Amniotic stem cell (primary cell): Measurements from ENCODE around the gene CXCR4.

Experiments used
- DNase-seq: peaks from one replicate; lab custom pipeline; 2025; lab: John Stamatoyannopoulos, UW

Gene CXCR4

GRCh38 chr2:136131961-136132824 lies 14.2 kb upstream of the CXCR4 start:
- no peak for DNase-seq

- DNase-seq, result no peak
These were observed 13.6 kb upstream of the CXCR4 start for GRCh38 chr2:136131484-136131960.

GRCh38 chr2:136130511-136130910 lies 12.6 kb upstream of the CXCR4 start:
- DNase-seq, result no peak

- no peak for DNase-seq
These were observed 12.1 kb upstream of the CXCR4 start for GRCh38 chr2:136130045-136130444.

- no peak for DNase-seq
These were observed 11.7 kb upstream of the CXCR4 start for GRCh38 chr2:136129601-136130000.

- DNase-seq, result no peak
These were observed 11.0 kb upstream of the CXCR4 start for GRCh38 chr2:136128905-136129304.

- no peak for DNase-seq
These were observed 10.4 kb upstream of the CXCR4 start for GRCh38 chr2:136128366-136128765.

- DNase-seq, result no peak
These were observed 9.4 kb upstream of the CXCR4 start for GRCh38 chr2:136127356-136127755.

- no peak for DNase-seq
These were observed 8.5 kb upstream of the CXCR4 start for GRCh38 chr2:136126421-136126926.

- no peak for DNase-seq
These were observed 8.1 kb upstream of the CXCR4 start for GRCh38 chr2:136126021-136126420.

GRCh38 chr2:136125236-136125635 lies 7.3 kb upstream of the CXCR4 start:
- no peak for DNase-seq

- no peak for DNase-seq
These were observed 6.9 kb upstream of the CXCR4 start for GRCh38 chr2:136124805-136125204.

GRCh38 chr2:136122661-136123060 lies 4.7 kb upstream of the CXCR4 start:
- DNase-seq, result no peak

- DNase-seq, result no peak
These were observed 3.4 kb upstream of the CXCR4 start for GRCh38 chr2:136121204-136121910.

- no peak for DNase-seq
These were observed 2.0 kb upstream of the CXCR4 start for GRCh38 chr2:136119717-136120675.

- DNase-seq, result no peak
These were observed 1.1 kb upstream of the CXCR4 start for GRCh38 chr2:136118819-136119716.

GRCh38 chr2:136117391-136117841 lies 533 bp downstream of the CXCR4 start:
- DNase-seq, result no peak

GRCh38 chr2:136116813-136117390 lies 1.0 kb downstream of the CXCR4 start:
- DNase-seq, result no peak

- no peak for DNase-seq
These were observed 1.7 kb downstream of the CXCR4 start for GRCh38 chr2:136116151-136116812.
